Measurements from ENCODE around the gene NR2F1.

NR2F1 gene

GRCh38 chr5:93590493-93590892 is 7.5 kb downstream of the NR2F1 start:
- H3K4me1 ChIP-seq (ENCODE audit: control insufficient read depth in 5 of 5, insufficient read depth in 5 of 5, low read length in 5 of 5): peaks cover 0 to 19% (median 15%) of the 10 kb centered on the region in 5 donors

GRCh38 chr5:93591323-93591945 is 8.4 kb downstream of the NR2F1 start:
- Histone ChIP-seq H3K36me3 (ENCODE audit: control insufficient read depth in 5 of 5, insufficient read depth in 5 of 5, low read length in 5 of 5) (peaks cover 4 to 21% (median 13%) of the 10 kb centered on the region in 5 donors), H3K27me3 (ENCODE audit: control insufficient read depth in 5 of 5, insufficient read depth in 4 of 5, low read length in 5 of 5) (peaks cover 0 to 19% (median 15%) of the 10 kb centered on the region in 5 donors), H3K27ac (ENCODE audit: low read depth, low read length) (no peak overlapping the region), H3K9me3 (ENCODE audit: control insufficient read depth in 5 of 5, low read length in 5 of 5) (peaks cover 0 to 4% (median 0%) of the 10 kb centered on the region in 5 donors), H3K4me1 (ENCODE audit: control insufficient read depth in 5 of 5, insufficient read depth in 5 of 5, low read length in 5 of 5) (peaks cover 0 to 11% (median 9%) of the 10 kb centered on the region in 5 donors), H3K4me3 (ENCODE audit: low read depth in 1 of 5, low read length in 5 of 5) (no peak overlapping the region), H3K9ac (ENCODE audit: low read length in 5 of 5) (no peak overlapping the region)

More at GRCh38 chr5:93590493-93590892, 7.5 kb downstream of the NR2F1 start:
- H3K9ac ChIP-seq (ENCODE audit: low read length in 5 of 5): no peak overlapping the region
- peaks cover 4 to 21% (median 13%) of the 10 kb centered on the region in 5 donors for H3K36me3 ChIP-seq (ENCODE audit: control insufficient read depth in 5 of 5, insufficient read depth in 5 of 5, low read length in 5 of 5)
- no peak overlapping the region for H3K27ac ChIP-seq (ENCODE audit: low read depth, low read length)
- H3K27me3 ChIP-seq (ENCODE audit: control insufficient read depth in 5 of 5, insufficient read depth in 4 of 5, low read length in 5 of 5): peaks cover 0 to 18% (median 11%) of the 10 kb centered on the region in 5 donors
- peaks cover 0 to 4% (median 0%) of the 10 kb centered on the region in 5 donors for H3K9me3 ChIP-seq (ENCODE audit: control insufficient read depth in 5 of 5, low read length in 5 of 5)
- no peak overlapping the region for H3K4me3 ChIP-seq (ENCODE audit: low read depth in 1 of 5, low read length in 5 of 5)

- H3K9me3 ChIP-seq (ENCODE audit: control insufficient read depth in 5 of 5, low read length in 5 of 5): peaks cover 0 to under 1% (median 0%) of the 10 kb centered on the region in 5 donors
- peaks cover 10 to 29% (median 23%) of the 10 kb centered on the region in 5 donors for H3K27me3 ChIP-seq (ENCODE audit: control insufficient read depth in 5 of 5, insufficient read depth in 4 of 5, low read length in 5 of 5)
- no peak overlapping the region for H3K27ac ChIP-seq (ENCODE audit: low read depth, low read length)
- H3K9ac ChIP-seq (ENCODE audit: low read length in 5 of 5): no peak overlapping the region
- peaks cover 4 to 19% (median 9%) of the 10 kb centered on the region in 5 donors for H3K36me3 ChIP-seq (ENCODE audit: control insufficient read depth in 5 of 5, insufficient read depth in 5 of 5, low read length in 5 of 5)
- H3K4me3 ChIP-seq (ENCODE audit: low read depth in 1 of 5, low read length in 5 of 5): no peak overlapping the region
- peaks cover 0 to 18% (median 8%) of the 10 kb centered on the region in 5 donors for H3K4me1 ChIP-seq (ENCODE audit: control insufficient read depth in 5 of 5, insufficient read depth in 5 of 5, low read length in 5 of 5)
Measured at GRCh38 chr5:93592883-93593282, 9.9 kb downstream of the NR2F1 start.

GRCh38 chr5:93593476-93594131 is 10.6 kb downstream of the NR2F1 start:
- Histone ChIP-seq H3K27me3 (ENCODE audit: control insufficient read depth in 5 of 5, insufficient read depth in 4 of 5, low read length in 5 of 5) (peaks cover 17 to 33% (median 27%) of the 10 kb centered on the region in 5 donors), H3K9me3 (ENCODE audit: control insufficient read depth in 5 of 5, low read length in 5 of 5) (no peaks in the 10 kb centered on the region), H3K27ac (ENCODE audit: low read depth, low read length) (no peak overlapping the region), H3K4me3 (ENCODE audit: low read depth in 1 of 5, low read length in 5 of 5) (no peak overlapping the region), H3K36me3 (ENCODE audit: control insufficient read depth in 5 of 5, insufficient read depth in 5 of 5, low read length in 5 of 5) (peaks cover 4 to 16% (median 6%) of the 10 kb centered on the region in 5 donors), H3K4me1 (ENCODE audit: control insufficient read depth in 5 of 5, insufficient read depth in 5 of 5, low read length in 5 of 5) (peaks cover 0 to 15% (median 8%) of the 10 kb centered on the region in 5 donors), H3K9ac (ENCODE audit: low read length in 5 of 5) (no peak overlapping the region)

- no peak overlapping the region for H3K9ac ChIP-seq (ENCODE audit: low read length in 5 of 5)
- peaks cover 0 to 15% (median 7%) of the 10 kb centered on the region in 5 donors for H3K4me1 ChIP-seq (ENCODE audit: control insufficient read depth in 5 of 5, insufficient read depth in 5 of 5, low read length in 5 of 5)
- H3K9me3 ChIP-seq (ENCODE audit: control insufficient read depth in 5 of 5, low read length in 5 of 5): no peaks in the 10 kb centered on the region
- peaks cover 4 to 16% (median 6%) of the 10 kb centered on the region in 5 donors for H3K36me3 ChIP-seq (ENCODE audit: control insufficient read depth in 5 of 5, insufficient read depth in 5 of 5, low read length in 5 of 5)
- H3K27me3 ChIP-seq (ENCODE audit: control insufficient read depth in 5 of 5, insufficient read depth in 4 of 5, low read length in 5 of 5): peaks cover 17 to 43% (median 37%) of the 10 kb centered on the region in 5 donors
- no peak overlapping the region for H3K4me3 ChIP-seq (ENCODE audit: low read depth in 1 of 5, low read length in 5 of 5)
- no peak overlapping the region for H3K27ac ChIP-seq (ENCODE audit: low read depth, low read length)
Measured at GRCh38 chr5:93594591-93595419, 11.8 kb downstream of the NR2F1 start.

- Histone ChIP-seq H3K36me3 (ENCODE audit: control insufficient read depth in 5 of 5, insufficient read depth in 5 of 5, low read length in 5 of 5) (peaks cover 4 to 16% (median 6%) of the 10 kb centered on the region in 5 donors), H3K9me3 (ENCODE audit: control insufficient read depth in 5 of 5, low read length in 5 of 5) (no peaks in the 10 kb centered on the region), H3K4me3 (ENCODE audit: low read depth in 1 of 5, low read length in 5 of 5) (no peak overlapping the region), H3K27ac (ENCODE audit: low read depth, low read length) (no peak overlapping the region), H3K4me1 (ENCODE audit: control insufficient read depth in 5 of 5, insufficient read depth in 5 of 5, low read length in 5 of 5) (peaks cover 0 to 15% (median 0%) of the 10 kb centered on the region in 5 donors), H3K27me3 (ENCODE audit: control insufficient read depth in 5 of 5, insufficient read depth in 4 of 5, low read length in 5 of 5) (peaks cover 21 to 48% (median 41%) of the 10 kb centered on the region in 5 donors), H3K9ac (ENCODE audit: low read length in 5 of 5) (no peak overlapping the region)
Measured at GRCh38 chr5:93595420-93596147, 12.6 kb downstream of the NR2F1 start.

- H3K4me1 ChIP-seq (ENCODE audit: control insufficient read depth in 5 of 5, insufficient read depth in 5 of 5, low read length in 5 of 5): peaks cover 0 to 15% (median 0%) of the 10 kb centered on the region in 5 donors
- no peak overlapping the region for H3K27ac ChIP-seq (ENCODE audit: low read depth, low read length)
- no peaks in the 10 kb centered on the region for H3K9me3 ChIP-seq (ENCODE audit: control insufficient read depth in 5 of 5, low read length in 5 of 5)
- H3K9ac ChIP-seq (ENCODE audit: low read length in 5 of 5): no peak overlapping the region
- peaks cover 21 to 55% (median 45%) of the 10 kb centered on the region in 5 donors for H3K27me3 ChIP-seq (ENCODE audit: control insufficient read depth in 5 of 5, insufficient read depth in 4 of 5, low read length in 5 of 5)
- no peak overlapping the region for H3K4me3 ChIP-seq (ENCODE audit: low read depth in 1 of 5, low read length in 5 of 5)
- peaks cover 4 to 16% (median 6%) of the 10 kb centered on the region in 5 donors for H3K36me3 ChIP-seq (ENCODE audit: control insufficient read depth in 5 of 5, insufficient read depth in 5 of 5, low read length in 5 of 5)
Measured at GRCh38 chr5:93596310-93596675, 13.3 kb downstream of the NR2F1 start.

GRCh38 chr5:93596676-93597490 is 13.9 kb downstream of the NR2F1 start:
- peaks cover 0 to 15% (median 0%) of the 10 kb centered on the region in 5 donors for H3K4me1 ChIP-seq (ENCODE audit: control insufficient read depth in 5 of 5, insufficient read depth in 5 of 5, low read length in 5 of 5)
- peaks cover 24 to 61% (median 50%) of the 10 kb centered on the region in 5 donors for H3K27me3 ChIP-seq (ENCODE audit: control insufficient read depth in 5 of 5, insufficient read depth in 4 of 5, low read length in 5 of 5)
- no peaks in the 10 kb centered on the region for H3K9me3 ChIP-seq (ENCODE audit: control insufficient read depth in 5 of 5, low read length in 5 of 5)
- H3K4me3 ChIP-seq (ENCODE audit: low read depth in 1 of 5, low read length in 5 of 5): peak overlapping the region in 1 of 5 donors; percentile 28
- H3K9ac ChIP-seq (ENCODE audit: low read length in 5 of 5): no peak overlapping the region
- peaks cover 4 to 16% (median 6%) of the 10 kb centered on the region in 5 donors for H3K36me3 ChIP-seq (ENCODE audit: control insufficient read depth in 5 of 5, insufficient read depth in 5 of 5, low read length in 5 of 5)
- no peak overlapping the region for H3K27ac ChIP-seq (ENCODE audit: low read depth, low read length)
